Measurements from ENCODE around the gene CHGA. TPM values are rescaled to one million over a fixed set of nuclear protein-coding genes. Genes with fewer than 3 reads are reported as not detected.

CHGA gene
- total RNA-seq, 1 experiment from 2014 or later = not detected

DNA sequence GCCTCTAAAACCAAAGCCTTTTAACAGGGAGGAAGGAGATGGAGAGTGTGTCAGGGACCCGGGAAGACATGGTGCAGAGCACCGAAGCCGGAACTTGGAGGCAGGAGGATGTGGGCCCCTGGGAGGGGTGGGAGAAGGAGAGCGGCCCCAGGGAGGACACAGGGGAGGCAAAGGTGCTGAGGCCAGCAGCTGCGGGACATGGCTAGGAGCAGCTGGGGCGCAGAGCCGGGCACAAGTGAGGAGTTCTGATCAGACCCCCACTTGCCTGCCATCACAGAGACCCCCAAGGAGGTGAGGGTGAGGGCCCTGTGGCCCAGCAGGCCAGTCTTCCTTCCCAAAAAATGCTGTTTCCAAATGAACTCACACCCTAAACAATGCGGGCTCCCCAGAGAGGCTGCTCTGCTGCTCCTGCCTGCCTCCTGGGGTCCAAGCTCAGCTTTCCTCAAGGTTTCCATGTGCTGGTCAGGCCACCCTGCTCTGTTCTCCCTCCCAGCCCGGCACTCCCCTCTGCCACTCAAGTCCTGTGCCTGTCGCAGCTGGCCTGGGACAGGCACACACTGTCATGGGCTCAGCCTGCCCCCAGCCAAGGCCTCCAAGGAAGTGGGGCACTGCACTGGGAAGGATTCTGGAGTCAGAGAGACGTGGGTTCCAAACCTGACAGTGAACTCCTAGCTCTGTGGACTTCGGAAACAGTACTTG lies 24.0 kb downstream of the CHGA start:
- Histone ChIP-seq H3K27me3 (ENCODE audit: control insufficient read depth, insufficient read depth, low read length) (no peaks in the 10 kb centered on the region), H3K9me3 (ENCODE audit: control insufficient read depth, insufficient read depth, low read depth, low read length) (no peaks in the 10 kb centered on the region), H3K4me3 (ENCODE audit: low read depth in 2 of 2, low read length in 2 of 2) (no peak overlapping the region), H3K27ac (ENCODE audit: low read length) (no peak overlapping the region), H3K4me1 (ENCODE audit: control insufficient read depth, insufficient read depth, low read length) (no peaks in the 10 kb centered on the region), H3K36me3 (ENCODE audit: control insufficient read depth, insufficient read depth, low read length) (no peaks in the 10 kb centered on the region)
- in situ Hi-C loops (cut with HindIII; ENCODE audit: low pct_unique_long_range_greater_than_20kb, low sequenced_read_pairs) (no loop called here), intact Hi-C loops (cut with micrococcal nuclease; ENCODE audit: unreplicated experiment) (no loop called here)
- ChIA-PET CTCF (interaction anchor here (0.9 kb wide), 1 partner anchor 66 kb away, joined by 5 read pairs; no protein-coding TSS in a partner anchor), POLR2A (interaction anchor here (0.6 kb wide), 1 partner anchor 316 kb away, joined by 3 read pairs; no protein-coding TSS in a partner anchor)
- TF ChIP-seq POLR2AphosphoS5 (IDR thresholded peaks at IDR 0.05; ENCODE audit: low read depth, low read length) (no peak), SIN3A (IDR thresholded peaks at IDR 0.05; ENCODE audit: borderline replicate concordance, insufficient read depth, low read depth, low read length) (no peak), TCF7L2 (IDR thresholded peaks at IDR 0.05; ENCODE audit: low read depth, low read length) (no peak)
- TF ChIP-seq, protein P1, sequence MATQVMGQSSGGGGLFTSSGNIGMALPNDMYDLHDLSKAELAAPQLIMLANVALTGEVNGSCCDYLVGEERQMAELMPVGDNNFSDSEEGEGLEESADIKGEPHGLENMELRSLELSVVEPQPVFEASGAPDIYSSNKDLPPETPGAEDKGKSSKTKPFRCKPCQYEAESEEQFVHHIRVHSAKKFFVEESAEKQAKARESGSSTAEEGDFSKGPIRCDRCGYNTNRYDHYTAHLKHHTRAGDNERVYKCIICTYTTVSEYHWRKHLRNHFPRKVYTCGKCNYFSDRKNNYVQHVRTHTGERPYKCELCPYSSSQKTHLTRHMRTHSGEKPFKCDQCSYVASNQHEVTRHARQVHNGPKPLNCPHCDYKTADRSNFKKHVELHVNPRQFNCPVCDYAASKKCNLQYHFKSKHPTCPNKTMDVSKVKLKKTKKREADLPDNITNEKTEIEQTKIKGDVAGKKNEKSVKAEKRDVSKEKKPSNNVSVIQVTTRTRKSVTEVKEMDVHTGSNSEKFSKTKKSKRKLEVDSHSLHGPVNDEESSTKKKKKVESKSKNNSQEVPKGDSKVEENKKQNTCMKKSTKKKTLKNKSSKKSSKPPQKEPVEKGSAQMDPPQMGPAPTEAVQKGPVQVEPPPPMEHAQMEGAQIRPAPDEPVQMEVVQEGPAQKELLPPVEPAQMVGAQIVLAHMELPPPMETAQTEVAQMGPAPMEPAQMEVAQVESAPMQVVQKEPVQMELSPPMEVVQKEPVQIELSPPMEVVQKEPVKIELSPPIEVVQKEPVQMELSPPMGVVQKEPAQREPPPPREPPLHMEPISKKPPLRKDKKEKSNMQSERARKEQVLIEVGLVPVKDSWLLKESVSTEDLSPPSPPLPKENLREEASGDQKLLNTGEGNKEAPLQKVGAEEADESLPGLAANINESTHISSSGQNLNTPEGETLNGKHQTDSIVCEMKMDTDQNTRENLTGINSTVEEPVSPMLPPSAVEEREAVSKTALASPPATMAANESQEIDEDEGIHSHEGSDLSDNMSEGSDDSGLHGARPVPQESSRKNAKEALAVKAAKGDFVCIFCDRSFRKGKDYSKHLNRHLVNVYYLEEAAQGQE (IDR thresholded peaks at IDR 0.05; ENCODE audit: insufficient read depth in 1 of 2, low read depth in 2 of 2, low read length in 1 of 2) = no peak
- TF ChIP-seq, protein P2, sequence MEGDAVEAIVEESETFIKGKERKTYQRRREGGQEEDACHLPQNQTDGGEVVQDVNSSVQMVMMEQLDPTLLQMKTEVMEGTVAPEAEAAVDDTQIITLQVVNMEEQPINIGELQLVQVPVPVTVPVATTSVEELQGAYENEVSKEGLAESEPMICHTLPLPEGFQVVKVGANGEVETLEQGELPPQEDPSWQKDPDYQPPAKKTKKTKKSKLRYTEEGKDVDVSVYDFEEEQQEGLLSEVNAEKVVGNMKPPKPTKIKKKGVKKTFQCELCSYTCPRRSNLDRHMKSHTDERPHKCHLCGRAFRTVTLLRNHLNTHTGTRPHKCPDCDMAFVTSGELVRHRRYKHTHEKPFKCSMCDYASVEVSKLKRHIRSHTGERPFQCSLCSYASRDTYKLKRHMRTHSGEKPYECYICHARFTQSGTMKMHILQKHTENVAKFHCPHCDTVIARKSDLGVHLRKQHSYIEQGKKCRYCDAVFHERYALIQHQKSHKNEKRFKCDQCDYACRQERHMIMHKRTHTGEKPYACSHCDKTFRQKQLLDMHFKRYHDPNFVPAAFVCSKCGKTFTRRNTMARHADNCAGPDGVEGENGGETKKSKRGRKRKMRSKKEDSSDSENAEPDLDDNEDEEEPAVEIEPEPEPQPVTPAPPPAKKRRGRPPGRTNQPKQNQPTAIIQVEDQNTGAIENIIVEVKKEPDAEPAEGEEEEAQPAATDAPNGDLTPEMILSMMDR (IDR thresholded peaks at IDR 0.05) = no peak
- DNase-seq (ENCODE audit: low read depth, low spot score) = no peak
- BruUV-seq (replicated peaks) = no TSS peak
- ATAC-seq = no peak

DNA sequence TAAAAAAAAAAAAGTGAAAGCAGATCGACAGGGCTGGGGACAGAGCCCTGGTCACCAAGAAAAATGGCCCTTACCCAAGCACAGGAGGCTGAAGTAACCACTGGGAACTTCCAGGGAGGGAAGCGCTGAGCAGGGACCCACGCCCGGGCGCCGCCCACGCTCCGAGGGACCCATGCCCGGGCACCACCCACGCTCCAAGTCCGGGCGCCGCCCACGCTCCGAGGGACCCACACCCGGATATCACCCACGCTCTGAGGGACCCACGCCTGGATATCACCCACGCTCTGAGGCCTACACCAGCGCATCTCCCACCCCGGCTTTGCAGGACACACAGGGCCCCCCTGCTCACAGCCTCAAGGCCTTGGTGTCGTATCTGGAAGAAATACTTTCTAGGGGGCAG lies 25.7 kb downstream of the CHGA start:
- CTCF ChIA-PET = no interaction called here
- Histone ChIP-seq H3K27ac (ENCODE audit: low read length) (no peak overlapping the region), H3K9me3 (ENCODE audit: control insufficient read depth, insufficient read depth, low read depth, low read length) (no peaks in the 10 kb centered on the region), H3K4me3 (ENCODE audit: low read depth in 2 of 2, low read length in 2 of 2) (no peak overlapping the region), H3K4me1 (ENCODE audit: control insufficient read depth, insufficient read depth, low read length) (no peaks in the 10 kb centered on the region), H3K27me3 (ENCODE audit: control insufficient read depth, insufficient read depth, low read length) (no peaks in the 10 kb centered on the region), H3K36me3 (ENCODE audit: control insufficient read depth, insufficient read depth, low read length) (no peaks in the 10 kb centered on the region)
- in situ Hi-C loops (cut with HindIII; ENCODE audit: low pct_unique_long_range_greater_than_20kb, low sequenced_read_pairs) = no loop called here
- TF ChIP-seq SIN3A (IDR thresholded peaks at IDR 0.05; ENCODE audit: borderline replicate concordance, insufficient read depth, low read depth, low read length) (no peak), POLR2AphosphoS5 (IDR thresholded peaks at IDR 0.05; ENCODE audit: low read depth, low read length) (no peak), TCF7L2 (IDR thresholded peaks at IDR 0.05; ENCODE audit: low read depth, low read length) (no peak)
- TF ChIP-seq, protein P1 (IDR thresholded peaks at IDR 0.05; ENCODE audit: insufficient read depth in 1 of 2, low read depth in 2 of 2, low read length in 1 of 2) = no peak
- TF ChIP-seq, protein P2 (IDR thresholded peaks at IDR 0.05) = no peak
- intact Hi-C loops (cut with micrococcal nuclease; ENCODE audit: unreplicated experiment) = no loop called here
- POLR2A ChIA-PET = no interaction called here
- no peak for DNase-seq (ENCODE audit: low read depth, low spot score)
- no peak for ATAC-seq
- no TSS peak for BruUV-seq (replicated peaks)

Measured in Panc1 (cell line).